Measurements from ENCODE around the gene RBPMS2.
A peak's percentile ranks its signal among the peaks of the same experiment; 100 is the strongest.

The RBPMS2 gene

GRCh38 chr15:64699751-64700388 is 75.5 kb downstream of the RBPMS2 start:
- peak overlapping the region; percentile 20; the same call in 1 of the 2 replicates for H3K27ac ChIP-seq
- TF ChIP-seq CTCF (IDR thresholded peaks at IDR 0.05) (no peak), ZFX (IDR thresholded peaks at IDR 0.05; ENCODE audit: borderline replicate concordance) (no peak)

- no peak for TF ChIP-seq CTCF (IDR thresholded peaks at IDR 0.05)
- TF ChIP-seq ZFX (IDR thresholded peaks at IDR 0.05; ENCODE audit: borderline replicate concordance): no peak
- H3K27ac ChIP-seq: 0 out of 2 replicates have a peak overlapping the region, but pooled peaks have one; percentile 7
Observed at GRCh38 chr15:64698823-64699222, 76.6 kb downstream of the RBPMS2 start.

GRCh38 chr15:64697911-64698369 is 77.4 kb downstream of the RBPMS2 start:
- no peak for TF ChIP-seq ZFX (IDR thresholded peaks at IDR 0.05; ENCODE audit: borderline replicate concordance)
- no peak for TF ChIP-seq CTCF (IDR thresholded peaks at IDR 0.05)
- 0 out of 2 replicates have a peak overlapping the region, but pooled peaks have one; percentile 7 for H3K27ac ChIP-seq

- H3K27ac ChIP-seq: no peak overlapping the region
Observed at GRCh38 chr15:64696481-64696880, 78.9 kb downstream of the RBPMS2 start.

GRCh38 chr15:64695561-64695992 is 79.8 kb downstream of the RBPMS2 start:
- H3K27ac ChIP-seq: no peak overlapping the region
- TF ChIP-seq ZFX (IDR thresholded peaks at IDR 0.05; ENCODE audit: borderline replicate concordance) (no peak), CTCF (IDR thresholded peaks at IDR 0.05) (no peak)

More at GRCh38 chr15:64696481-64696880, 78.9 kb downstream of the RBPMS2 start:
- TF ChIP-seq ZFX (IDR thresholded peaks at IDR 0.05; ENCODE audit: borderline replicate concordance) (no peak), CTCF (IDR thresholded peaks at IDR 0.05) (no peak)

GRCh38 chr15:64694816-64695215 is 80.6 kb downstream of the RBPMS2 start:
- H3K27ac ChIP-seq: no peak overlapping the region
- TF ChIP-seq CTCF (IDR thresholded peaks at IDR 0.05): no peak
- no peak for TF ChIP-seq ZFX (IDR thresholded peaks at IDR 0.05; ENCODE audit: borderline replicate concordance)

- no peak for TF ChIP-seq CTCF (IDR thresholded peaks at IDR 0.05)
- TF ChIP-seq ZFX (IDR thresholded peaks at IDR 0.05; ENCODE audit: borderline replicate concordance): no peak
- H3K27ac ChIP-seq: no peak overlapping the region
Observed at GRCh38 chr15:64693134-64693533, 82.3 kb downstream of the RBPMS2 start.

Measured in 22Rv1 (cell line).